HepG2 (cell line): ENCODE measurements around the gene TMEM86B. TPM values are rescaled to one million over a fixed set of nuclear protein-coding genes. Genes with fewer than 3 reads are reported as not detected.

Source experiments
- ARID4A ChIP-seq: sonication (generic); formaldehyde crosslinking; IDR thresholded peaks from 2 replicates; pipeline ENCODE4 v1.5.0; 2020; ENCODE audit warnings: mild to moderate bottlenecking, missing genetic modification reagents, borderline replicate concordance
- ATAD3A ChIP-seq: sonication (generic); formaldehyde crosslinking; IDR thresholded peaks from 2 replicates; pipeline ENCODE4 v1.4.0; 2020; ENCODE audit warnings: missing genetic modification reagents
- BCL6 ChIP-seq: IDR thresholded peaks from 2 replicates; pipeline ENCODE4 v1.6.1; 2016; ENCODE audit warnings: missing genetic modification reagents, missing compliant biosample characterization
- CREM ChIP-seq, 2 experiments: sonication (generic) in 1 of 2; formaldehyde crosslinking in 1 of 2; IDR thresholded peaks; 2 replicates each; pipeline versions ENCODE4 v1.4.0 to v1.6.1; 2016 to 2020; ENCODE audit warnings: antibody characterized with exemption in 1 of 2, mild to moderate bottlenecking in 1 of 2, missing genetic modification reagents in 1 of 2
- GABPB1 ChIP-seq: IDR thresholded peaks from 2 replicates; pipeline ENCODE4 v1.6.1; 2016; ENCODE audit warnings: mild to moderate bottlenecking, missing genetic modification reagents, moderate library complexity, missing compliant biosample characterization
- SNRNP70 ChIP-seq: fragments of 200-400 bp; formaldehyde crosslinking; IDR thresholded peaks from 2 replicates; pipeline ENCODE4 v1.6.1; 2017; ENCODE audit warnings: mild to moderate bottlenecking, low read depth, low read length, moderate library complexity
- ZNF205 ChIP-seq: IDR thresholded peaks from 2 replicates; pipeline ENCODE4 v1.6.1; 2018; ENCODE audit warnings: missing biosample characterization, missing genetic modification reagents
- ZNF446 ChIP-seq: sonication (generic); formaldehyde crosslinking; IDR thresholded peaks from 2 replicates; pipeline ENCODE4 v1.5.0; 2020; ENCODE audit warnings: mild to moderate bottlenecking, missing genetic modification reagents
- ZNF557 ChIP-seq: sonication (generic); formaldehyde crosslinking; IDR thresholded peaks from 2 replicates; pipeline ENCODE4 v1.4.0; 2020; ENCODE audit warnings: missing genetic modification reagents
- ZNF607 ChIP-seq: sonication (generic); formaldehyde crosslinking; IDR thresholded peaks from 2 replicates; pipeline ENCODE4 v1.5.1; 2020; ENCODE audit warnings: missing genetic modification reagents, mild to moderate bottlenecking, borderline replicate concordance
- polyA plus RNA-seq, 8 experiments: library from polyadenylated mRNA; depleted of rRNA in 3 of 8; stranded (reverse) in 7 of 8; unstranded in 1 of 8; fragments of >200 nt; fragmentation: Illumina TruSeq in 4 of 8; extraction: Trizol in 4 of 8; gene quantifications; 2 replicates each; pipeline versions ENCODE4 v1.2.1 to v1.2.3, GENCODE V29; 2011 to 2016; ENCODE audit warnings: low read depth in 4 of 8, missing spikeins in 1 of 8, mixed read lengths in 1 of 8; ENCODE audit not compliant: insufficient read depth in 1 of 8
- total RNA-seq, 5 experiments: library from RNA; depleted of rRNA; stranded (reverse); fragments of >200 nt; fragmentation: Illumina TruSeq; extraction: Trizol; gene quantifications; 2 replicates each; pipeline ENCODE4 v1.2.3, GENCODE V29; 2016; ENCODE audit warnings: low read depth in 1 of 5
- TF ChIP-seq, protein P1 (sequence below): sonication (generic); formaldehyde crosslinking; IDR thresholded peaks from 2 replicates; pipeline ENCODE4 v1.4.0; 2020; ENCODE audit warnings: mild to moderate bottlenecking, missing genetic modification reagents, borderline replicate concordance
- TF ChIP-seq, protein P2 (sequence below), 2 experiments: fragments of 450-650 bp in 1 of 2; sonication (generic) in 1 of 2; formaldehyde crosslinking in 1 of 2; IDR thresholded peaks; 2 replicates each; pipeline versions ENCODE4 v1.6.1 to v1.8.0; 2016 to 2022; ENCODE audit warnings: antibody characterized with exemption in 1 of 2, mild to moderate bottlenecking in 1 of 2, missing genetic modification reagents in 1 of 2

The TMEM86B gene
- total and polyA plus RNA-seq, 2 of the 13 experiments (the other 11 are each of a cell fraction or from before 2014, with no cell fraction given), result 7.7 to 9.6 TPM

DNA sequence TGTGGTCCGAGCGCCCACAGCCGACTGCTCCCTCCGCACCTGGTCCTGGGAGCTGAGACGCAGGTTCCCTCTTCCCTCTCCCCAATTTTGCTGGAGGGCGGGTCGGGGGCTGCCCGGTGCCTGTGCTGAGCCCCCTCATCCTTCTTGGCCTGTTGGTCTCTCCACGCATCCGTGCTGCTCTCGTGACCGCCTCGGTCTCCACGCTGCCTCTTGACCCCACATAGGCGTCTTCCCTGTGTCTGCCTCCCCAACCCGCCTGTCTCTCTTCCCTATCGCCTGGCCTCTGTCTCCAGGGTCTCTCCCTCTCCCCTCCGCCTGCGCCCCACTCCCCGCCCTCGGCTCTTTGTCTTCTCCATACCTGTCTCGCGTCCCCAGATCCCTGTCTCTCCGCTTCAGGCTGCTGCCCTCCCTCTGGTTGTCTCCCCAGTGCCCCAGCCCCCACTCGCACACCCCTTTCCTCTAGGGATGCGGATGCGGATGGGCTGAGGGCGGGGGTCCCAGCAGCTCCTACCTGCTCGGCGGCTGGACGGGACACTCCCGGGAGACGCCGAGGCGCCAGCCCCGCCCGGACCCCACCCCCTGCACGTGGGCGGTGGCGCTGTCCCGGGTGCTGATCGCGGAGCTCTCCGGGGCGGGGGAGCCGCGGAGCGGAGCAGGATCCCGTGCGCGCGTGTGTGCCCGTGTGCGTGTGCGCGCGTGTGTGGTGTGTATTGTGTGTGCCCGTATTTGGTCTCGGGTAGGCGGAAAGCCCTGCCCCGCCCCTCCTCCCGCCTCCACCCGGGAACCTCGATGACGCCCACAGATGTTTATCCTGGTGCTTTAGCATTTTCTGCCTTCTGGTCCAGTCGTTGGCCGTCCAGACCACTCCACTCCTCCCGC lies 48.7 kb downstream of the TMEM86B start, which contains the start of gene SYT5 (continued):
- TF ChIP-seq ZNF607 (CRISPR knock-in tag) (no peak), GABPB1 (CRISPR knock-in tag) (peak; percentile 41; the same call in 1 of the 2 replicates), CREM (IDR thresholded peaks at IDR 0.05) (no peak), CREM (CRISPR knock-in tag; IDR thresholded peaks at IDR 0.05) (no peak), ATAD3A (no peak), ZNF557 (CRISPR knock-in tag) (no peak), ZNF446 (CRISPR knock-in tag) (no peak), ZNF205 (CRISPR knock-in tag) (no peak), SNRNP70 (no peak), ARID4A (CRISPR knock-in tag) (peak; percentile 69; the same call in 1 of the 2 replicates), BCL6 (CRISPR knock-in tag) (peak; percentile 33; the same call in 1 of the 2 replicates)
- TF ChIP-seq, protein P1, sequence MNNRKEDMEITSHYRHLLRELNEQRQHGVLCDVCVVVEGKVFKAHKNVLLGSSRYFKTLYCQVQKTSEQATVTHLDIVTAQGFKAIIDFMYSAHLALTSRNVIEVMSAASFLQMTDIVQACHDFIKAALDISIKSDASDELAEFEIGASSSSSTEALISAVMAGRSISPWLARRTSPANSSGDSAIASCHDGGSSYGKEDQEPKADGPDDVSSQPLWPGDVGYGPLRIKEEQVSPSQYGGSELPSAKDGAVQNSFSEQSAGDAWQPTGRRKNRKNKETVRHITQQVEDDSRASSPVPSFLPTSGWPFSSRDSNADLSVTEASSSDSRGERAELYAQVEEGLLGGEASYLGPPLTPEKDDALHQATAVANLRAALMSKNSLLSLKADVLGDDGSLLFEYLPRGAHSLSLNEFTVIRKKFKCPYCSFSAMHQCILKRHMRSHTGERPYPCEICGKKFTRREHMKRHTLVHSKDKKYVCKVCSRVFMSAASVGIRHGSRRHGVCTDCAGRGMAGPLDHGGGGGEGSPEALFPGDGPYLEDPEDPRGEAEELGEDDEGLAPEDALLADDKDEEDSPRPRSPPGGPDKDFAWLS (CRISPR knock-in tag), result no peak
- TF ChIP-seq, protein P2, sequence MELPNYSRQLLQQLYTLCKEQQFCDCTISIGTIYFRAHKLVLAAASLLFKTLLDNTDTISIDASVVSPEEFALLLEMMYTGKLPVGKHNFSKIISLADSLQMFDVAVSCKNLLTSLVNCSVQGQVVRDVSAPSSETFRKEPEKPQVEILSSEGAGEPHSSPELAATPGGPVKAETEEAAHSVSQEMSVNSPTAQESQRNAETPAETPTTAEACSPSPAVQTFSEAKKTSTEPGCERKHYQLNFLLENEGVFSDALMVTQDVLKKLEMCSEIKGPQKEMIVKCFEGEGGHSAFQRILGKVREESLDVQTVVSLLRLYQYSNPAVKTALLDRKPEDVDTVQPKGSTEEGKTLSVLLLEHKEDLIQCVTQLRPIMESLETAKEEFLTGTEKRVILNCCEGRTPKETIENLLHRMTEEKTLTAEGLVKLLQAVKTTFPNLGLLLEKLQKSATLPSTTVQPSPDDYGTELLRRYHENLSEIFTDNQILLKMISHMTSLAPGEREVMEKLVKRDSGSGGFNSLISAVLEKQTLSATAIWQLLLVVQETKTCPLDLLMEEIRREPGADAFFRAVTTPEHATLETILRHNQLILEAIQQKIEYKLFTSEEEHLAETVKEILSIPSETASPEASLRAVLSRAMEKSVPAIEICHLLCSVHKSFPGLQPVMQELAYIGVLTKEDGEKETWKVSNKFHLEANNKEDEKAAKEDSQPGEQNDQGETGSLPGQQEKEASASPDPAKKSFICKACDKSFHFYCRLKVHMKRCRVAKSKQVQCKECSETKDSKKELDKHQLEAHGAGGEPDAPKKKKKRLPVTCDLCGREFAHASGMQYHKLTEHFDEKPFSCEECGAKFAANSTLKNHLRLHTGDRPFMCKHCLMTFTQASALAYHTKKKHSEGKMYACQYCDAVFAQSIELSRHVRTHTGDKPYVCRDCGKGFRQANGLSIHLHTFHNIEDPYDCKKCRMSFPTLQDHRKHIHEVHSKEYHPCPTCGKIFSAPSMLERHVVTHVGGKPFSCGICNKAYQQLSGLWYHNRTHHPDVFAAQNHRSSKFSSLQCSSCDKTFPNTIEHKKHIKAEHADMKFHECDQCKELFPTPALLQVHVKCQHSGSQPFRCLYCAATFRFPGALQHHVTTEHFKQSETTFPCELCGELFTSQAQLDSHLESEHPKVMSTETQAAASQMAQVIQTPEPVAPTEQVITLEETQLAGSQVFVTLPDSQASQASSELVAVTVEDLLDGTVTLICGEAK (IDR thresholded peaks at IDR 0.05), result no peak
- TF ChIP-seq, protein P2 (CRISPR knock-in tag; IDR thresholded peaks at IDR 0.05), result no peak
